Endothelial cell of umbilical vein (primary cell): ENCODE data around the gene PAK6. TPM values are rescaled to one million over a fixed set of nuclear protein-coding genes. Genes with fewer than 3 reads are reported as not detected.

Source experiments
- BruUV-seq: library from RNA; stranded (reverse); fragments of 400-500 nt; replicated peaks from 2 replicates; lab custom pipeline; 2021; lab: Mats Ljungman, UMichigan
- CTCF ChIA-PET: fragments of 300-600, 350-600 bp; sonication (Branson Sonifier 250); formaldehyde crosslinking; loops from one replicate; lab custom pipeline; 2021; ENCODE audit warnings: antibody characterized with exemption, inconsistent platforms; lab: Charles Lee
- POLR2A ChIA-PET: fragments of 300-600, 350-600 bp; sonication (Branson Sonifier 250); formaldehyde crosslinking; loops from one replicate; lab custom pipeline; 2021; ENCODE audit warnings: antibody characterized with exemption, inconsistent platforms; lab: Charles Lee
- DNase-seq: peaks from one replicate; pipeline ENCODE4 v3.0.0-alpha.2; 2011; ENCODE audit warnings: low read depth, low spot score
- FAIRE-seq: peaks from 2 replicates; lab custom pipeline; 2011; peaks lifted over from hg19 to GRCh38; lab: Jason Lieb, UNC
- H2AFZ ChIP-seq: 2 replicates; pipeline ENCODE4 v1.6.0; 2012; ENCODE audit warnings: low read depth, low read length, control low read depth, inconsistent platforms
- H3K27ac ChIP-seq: 2 replicates; pipeline ENCODE4 v1.5.1; 2011; ENCODE audit warnings: low read depth, mild to moderate bottlenecking, control low read depth, low read length, moderate library complexity; ENCODE audit not compliant: insufficient read depth
- H3K27me3 ChIP-seq, 2 experiments: 2 replicates each; pipeline versions ENCODE4 v1.6.0 to v1.6.1; 2011; ENCODE audit warnings: low read length in 2 of 2, mixed read lengths in 1 of 2; ENCODE audit not compliant: control insufficient read depth in 2 of 2, insufficient read depth in 2 of 2
- H3K36me3 ChIP-seq, 2 experiments: 2 replicates in 1 of 2; 3 replicates in 1 of 2; pipeline ENCODE4 v1.5.1; 2011; ENCODE audit warnings: low read length in 2 of 2, mild to moderate bottlenecking in 1 of 2, moderate library complexity in 1 of 2; ENCODE audit not compliant: control insufficient read depth in 2 of 2, insufficient read depth in 2 of 2; ENCODE audit errors: extremely low read depth in 1 of 2
- H3K4me1 ChIP-seq: 3 replicates; pipeline ENCODE4 v1.5.1; 2011; ENCODE audit warnings: mild to moderate bottlenecking, low read length; ENCODE audit not compliant: control insufficient read depth, insufficient read depth; ENCODE audit errors: extremely low read depth
- H3K4me2 ChIP-seq: 2 replicates; pipeline ENCODE4 v1.6.1; 2011; ENCODE audit warnings: low read length, control low read depth, mixed read lengths; ENCODE audit not compliant: insufficient read depth
- H3K4me3 ChIP-seq, 3 experiments: fragments of 200-600 bp in 1 of 3; sonication (generic), shearing (Covaris generic) in 1 of 3; replicated peaks in 1 of 3; 2 replicates each; pipeline ENCODE4 v1.5.1; 2011 to 2016; ENCODE audit warnings: control low read depth in 3 of 3, low read length in 3 of 3, mild to moderate bottlenecking in 2 of 3, inconsistent platforms in 1 of 3, low read depth in 1 of 3, moderate library complexity in 1 of 3; ENCODE audit not compliant: insufficient read depth in 1 of 3
- H3K79me2 ChIP-seq: 2 replicates; pipeline ENCODE4 v1.6.0; 2012; ENCODE audit warnings: low read length, inconsistent platforms; ENCODE audit not compliant: control insufficient read depth, insufficient read depth
- H3K9ac ChIP-seq: replicated peaks from 2 replicates; pipeline ENCODE3; 2011; ENCODE audit warnings: low read length, control low read depth; ENCODE audit not compliant: insufficient read depth; ENCODE audit errors: extremely low read depth
- H3K9me1 ChIP-seq: replicated peaks from 3 replicates; pipeline ENCODE4 v1.6.0; 2011; ENCODE audit warnings: mild to moderate bottlenecking, low read length; ENCODE audit not compliant: control insufficient read depth, insufficient read depth; ENCODE audit errors: extremely low read depth
- H3K9me3 ChIP-seq: replicated peaks from 2 replicates; pipeline ENCODE4 v1.5.1; 2012; ENCODE audit warnings: low read length, inconsistent platforms; ENCODE audit not compliant: control insufficient read depth, insufficient read depth
- H4K20me1 ChIP-seq: replicated peaks from 2 replicates; pipeline ENCODE3; 2011; ENCODE audit warnings: mild to moderate bottlenecking, low read length; ENCODE audit not compliant: control insufficient read depth, insufficient read depth; ENCODE audit errors: extremely low read depth
- EZH2 ChIP-seq: IDR thresholded peaks from 2 replicates; pipeline ENCODE4 v1.6.1; 2012; ENCODE audit warnings: borderline replicate concordance, low read depth, mild to moderate bottlenecking, moderate library complexity, low read length, inconsistent platforms; ENCODE audit not compliant: severe bottlenecking
- FOS ChIP-seq: IDR thresholded peaks from 2 replicates; pipeline ENCODE4 v1.6.1; 2011; ENCODE audit warnings: mild to moderate bottlenecking, low read length, moderate library complexity, borderline replicate concordance; ENCODE audit not compliant: insufficient read depth
- GATA2 ChIP-seq: IDR thresholded peaks from 2 replicates; pipeline ENCODE4 v1.7.0; 2011; ENCODE audit warnings: low read depth, mild to moderate bottlenecking, moderate library complexity, mixed read lengths, low read length; ENCODE audit not compliant: insufficient read length, insufficient read depth
- JUN ChIP-seq: IDR thresholded peaks from 2 replicates; pipeline ENCODE4 v1.6.1; 2011; ENCODE audit warnings: borderline replicate concordance, low read depth; ENCODE audit not compliant: insufficient read length, insufficient read depth
- MYC ChIP-seq: IDR thresholded peaks from one replicate; pipeline ENCODE4 v1.6.1; 2011; ENCODE audit warnings: mild to moderate bottlenecking, low read depth, low read length
- POLR2A ChIP-seq: IDR thresholded peaks from 2 replicates; pipeline ENCODE4 v1.6.1; 2012; ENCODE audit warnings: low read depth, mild to moderate bottlenecking, control low read depth, low read length
- POLR2AphosphoS5 ChIP-seq: IDR thresholded peaks from 2 replicates; pipeline ENCODE4 v1.6.1; 2012; ENCODE audit warnings: low read depth, mild to moderate bottlenecking, control low read depth, low read length, moderate library complexity; ENCODE audit not compliant: insufficient read depth
- dilution Hi-C: fragments of 300-500 bp; cut with MboI; formaldehyde crosslinking; loops from one replicate; pipeline ENCODE4 v1.15.0; 2019; ENCODE audit warnings: low sequenced_read_pairs; ENCODE audit not compliant: extremely low pct_ligation_motif_present
- intact Hi-C: fragments of 100-400 bp; cut with micrococcal nuclease; formaldehyde crosslinking; loops from one replicate; pipeline ENCODE4 v1.10.0; 2022
- polyA plus RNA-seq, 4 experiments: library from polyadenylated mRNA; depleted of rRNA in 3 of 4; stranded (reverse) in 3 of 4; unstranded in 1 of 4; fragments of >200 nt; gene quantifications; 2 replicates each; pipeline versions ENCODE4 v1.2.1 to v1.2.3, GENCODE V29; 2011 to 2012; ENCODE audit warnings: missing spikeins in 1 of 4
- total RNA-seq: library from RNA; stranded (reverse); gene quantifications from 2 replicates; pipeline ENCODE4 v1.2.3, GENCODE V29; 2021
- TF ChIP-seq, protein P1 (sequence below), 2 donors: IDR thresholded peaks; 1 replicate in 1 of 2; 2 replicates in 1 of 2; pipeline ENCODE4 v1.5.1; 2011; ENCODE audit warnings: low read length in 2 of 2, mild to moderate bottlenecking in 2 of 2, moderate library complexity in 2 of 2, control low read depth in 1 of 2, inconsistent platforms in 1 of 2, low read depth in 1 of 2; ENCODE audit not compliant: insufficient read depth in 1 of 2; ENCODE audit errors: extremely low read depth in 1 of 2
- TF ChIP-seq, protein P2 (sequence below): IDR thresholded peaks from 2 replicates; pipeline ENCODE4 v1.6.1; 2011; ENCODE audit not compliant: insufficient read depth, insufficient read length

PAK6 gene
- total and polyA plus RNA-seq, 2 donors (not counting 3 experiments of a cell fraction or from before 2014, with no cell fraction given): not detected

DNA sequence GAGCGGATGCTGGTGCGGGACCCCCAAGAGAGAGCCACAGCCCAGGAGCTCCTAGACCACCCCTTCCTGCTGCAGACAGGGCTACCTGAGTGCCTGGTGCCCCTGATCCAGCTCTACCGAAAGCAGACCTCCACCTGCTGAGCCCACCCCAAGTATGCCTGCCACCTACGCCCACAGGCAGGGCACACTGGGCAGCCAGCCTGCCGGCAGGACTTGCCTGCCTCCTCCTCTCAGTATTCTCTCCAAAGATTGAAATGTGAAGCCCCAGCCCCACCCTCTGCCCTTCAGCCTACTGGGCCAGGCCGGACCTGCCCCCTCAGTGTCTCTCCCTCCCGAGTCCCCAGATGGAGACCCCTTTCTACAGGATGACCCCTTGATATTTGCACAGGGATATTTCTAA lies 37.1 kb downstream of the PAK6 start:
- Histone ChIP-seq H3K36me3 (no peaks in the 10 kb centered on the region), H2AFZ (no peak overlapping the region)

More for the DNA sequence above, 37.1 kb downstream of the PAK6 start:
- Histone ChIP-seq H3K9ac (no peak overlapping the region), H3K9me1 (no peaks in the 10 kb centered on the region), H3K79me2 (no peaks in the 10 kb centered on the region), H3K27ac (no peak overlapping the region), H3K27me3 (peaks cover 27 to 38% of the 10 kb centered on the region in 2 experiments), H3K4me2 (no peak overlapping the region), H4K20me1 (no peaks in the 10 kb centered on the region), H3K9me3 (no peaks in the 10 kb centered on the region), H3K4me3 (no peak overlapping the region), H3K4me1 (no peaks in the 10 kb centered on the region)
- no peak for DNase-seq
- ChIA-PET CTCF (interaction anchor here (2.2 to 20.1 kb wide), 6 partner anchors 11 to 238 kb away, joined by 15 to 879 read pairs (median 116); partner anchors contain the start of genes PLCB2 and SRP14), POLR2A (no interaction called here)
- intact Hi-C loops: loop anchor here (10.0 kb wide), 1 partner anchor 171 kb away; the partner anchor contains the start of gene BMF
- no peak for TF ChIP-seq EZH2
- TF ChIP-seq MYC: no peak
- no peak for TF ChIP-seq GATA2
- no peak for TF ChIP-seq JUN
- no peak for TF ChIP-seq POLR2AphosphoS5
- no peak for TF ChIP-seq FOS
- TF ChIP-seq, protein P1, sequence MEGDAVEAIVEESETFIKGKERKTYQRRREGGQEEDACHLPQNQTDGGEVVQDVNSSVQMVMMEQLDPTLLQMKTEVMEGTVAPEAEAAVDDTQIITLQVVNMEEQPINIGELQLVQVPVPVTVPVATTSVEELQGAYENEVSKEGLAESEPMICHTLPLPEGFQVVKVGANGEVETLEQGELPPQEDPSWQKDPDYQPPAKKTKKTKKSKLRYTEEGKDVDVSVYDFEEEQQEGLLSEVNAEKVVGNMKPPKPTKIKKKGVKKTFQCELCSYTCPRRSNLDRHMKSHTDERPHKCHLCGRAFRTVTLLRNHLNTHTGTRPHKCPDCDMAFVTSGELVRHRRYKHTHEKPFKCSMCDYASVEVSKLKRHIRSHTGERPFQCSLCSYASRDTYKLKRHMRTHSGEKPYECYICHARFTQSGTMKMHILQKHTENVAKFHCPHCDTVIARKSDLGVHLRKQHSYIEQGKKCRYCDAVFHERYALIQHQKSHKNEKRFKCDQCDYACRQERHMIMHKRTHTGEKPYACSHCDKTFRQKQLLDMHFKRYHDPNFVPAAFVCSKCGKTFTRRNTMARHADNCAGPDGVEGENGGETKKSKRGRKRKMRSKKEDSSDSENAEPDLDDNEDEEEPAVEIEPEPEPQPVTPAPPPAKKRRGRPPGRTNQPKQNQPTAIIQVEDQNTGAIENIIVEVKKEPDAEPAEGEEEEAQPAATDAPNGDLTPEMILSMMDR (IDR thresholded peaks at IDR 0.05; ENCODE audit: extremely low read depth in 1 of 2, insufficient read depth in 1 of 2, low read depth in 1 of 2, low read length in 2 of 2): no peak
- TF ChIP-seq, protein P2, sequence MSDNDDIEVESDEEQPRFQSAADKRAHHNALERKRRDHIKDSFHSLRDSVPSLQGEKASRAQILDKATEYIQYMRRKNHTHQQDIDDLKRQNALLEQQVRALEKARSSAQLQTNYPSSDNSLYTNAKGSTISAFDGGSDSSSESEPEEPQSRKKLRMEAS: no peak
- no peak for TF ChIP-seq POLR2A
- FAIRE-seq: no peak
- no TSS peak for BruUV-seq
- dilution Hi-C loops: no loop called here
